Mesenchymal stem cell (in vitro differentiated cells and primary cell): ENCODE data around the gene NRG4. TPM values are rescaled to one million over a fixed set of nuclear protein-coding genes. Genes with fewer than 3 reads are reported as not detected.

Experiments
- DNase-seq: peaks from one replicate; pipeline ENCODE4 v3.0.0-alpha.2; 2013
- H2AFZ ChIP-seq: one replicate; pipeline ENCODE4 v1.6.1; 2013; ENCODE audit warnings: low read depth, mild to moderate bottlenecking, control low read depth, inconsistent platforms, low read length, moderate library complexity
- H2AK5ac ChIP-seq: 2 replicates; pipeline ENCODE4 v1.6.1; 2013; ENCODE audit warnings: low read length, moderate library complexity, mild to moderate bottlenecking, inconsistent platforms; ENCODE audit not compliant: severe bottlenecking
- H2BK120ac ChIP-seq: one replicate; pipeline ENCODE4 v1.6.1; 2013; ENCODE audit warnings: low read depth, mild to moderate bottlenecking, inconsistent platforms, low read length, moderate library complexity
- H2BK12ac ChIP-seq, 2 experiments: one replicate each; pipeline ENCODE4 v1.6.1; 2013; ENCODE audit warnings: inconsistent platforms in 2 of 2, low read length in 2 of 2, mild to moderate bottlenecking in 2 of 2, moderate library complexity in 2 of 2, control low read depth in 1 of 2
- H2BK15ac ChIP-seq: one replicate; pipeline ENCODE4 v1.6.1; 2013; ENCODE audit warnings: mild to moderate bottlenecking, low read depth, inconsistent platforms; ENCODE audit not compliant: poor library complexity, severe bottlenecking
- H2BK5ac ChIP-seq: 2 replicates; pipeline ENCODE4 v1.6.1; 2013; ENCODE audit warnings: low read depth, mild to moderate bottlenecking, low read length, control low read depth, inconsistent platforms; ENCODE audit not compliant: poor library complexity, severe bottlenecking
- H3K14ac ChIP-seq, 2 experiments: one replicate each; pipeline ENCODE4 v1.6.1; 2013; ENCODE audit warnings: inconsistent platforms in 2 of 2, low read length in 2 of 2, control low read depth in 1 of 2, mild to moderate bottlenecking in 1 of 2, moderate library complexity in 1 of 2
- H3K18ac ChIP-seq, 2 experiments: one replicate each; pipeline ENCODE4 v1.6.1; 2013; ENCODE audit warnings: inconsistent platforms in 2 of 2, low read length in 2 of 2, control low read depth in 1 of 2, low read depth in 1 of 2, mild to moderate bottlenecking in 1 of 2
- H3K23ac ChIP-seq, 2 experiments: one replicate each; pipeline ENCODE4 v1.6.1; 2013; ENCODE audit warnings: inconsistent platforms in 2 of 2, low read length in 2 of 2, mild to moderate bottlenecking in 2 of 2, moderate library complexity in 2 of 2, control low read depth in 1 of 2
- H3K27ac ChIP-seq: 2 replicates; pipeline ENCODE4 v1.5.1; 2013; ENCODE audit warnings: mild to moderate bottlenecking, moderate library complexity, low read length, control low read depth, inconsistent platforms; ENCODE audit not compliant: poor library complexity, severe bottlenecking
- H3K27me3 ChIP-seq, 2 experiments: 2 replicates each; pipeline versions ENCODE4 v1.6.1 to v1.7.0; 2013; ENCODE audit warnings: low read length in 2 of 2, mild to moderate bottlenecking in 2 of 2, moderate library complexity in 2 of 2, control low read depth in 1 of 2, inconsistent platforms in 1 of 2; ENCODE audit not compliant: control insufficient read depth in 1 of 2, insufficient read depth in 1 of 2
- H3K36me3 ChIP-seq, 2 experiments: 2 replicates each; pipeline versions ENCODE4 v1.6.1 to v1.7.0; 2013; ENCODE audit warnings: low read length in 2 of 2, control low read depth in 1 of 2, inconsistent platforms in 1 of 2, low read depth in 1 of 2, mild to moderate bottlenecking in 1 of 2; ENCODE audit not compliant: insufficient read depth in 2 of 2, control insufficient read depth in 1 of 2
- H3K4ac ChIP-seq, 2 experiments: one replicate each; pipeline ENCODE4 v1.6.1; 2013; ENCODE audit warnings: inconsistent platforms in 2 of 2, low read length in 2 of 2, mild to moderate bottlenecking in 2 of 2, moderate library complexity in 2 of 2, control low read depth in 1 of 2, low read depth in 1 of 2
- H3K4me1 ChIP-seq: 2 replicates; pipeline ENCODE4 v1.6.1; 2013; ENCODE audit warnings: low read depth, low read length, control low read depth; ENCODE audit not compliant: control insufficient read depth, insufficient read depth
- H3K4me2 ChIP-seq: 2 replicates; pipeline ENCODE4 v1.6.1; 2013; ENCODE audit warnings: low read length, mild to moderate bottlenecking, inconsistent platforms; ENCODE audit not compliant: poor library complexity, severe bottlenecking
- H3K4me3 ChIP-seq, 2 experiments: 2 replicates each; pipeline versions ENCODE4 v1.5.1 to v1.7.0; 2013; ENCODE audit warnings: low read length in 2 of 2, mild to moderate bottlenecking in 2 of 2, control low read depth in 1 of 2, low read depth in 1 of 2; ENCODE audit not compliant: insufficient read depth in 1 of 2
- H3K79me1 ChIP-seq: replicated peaks from 2 replicates; pipeline ENCODE4 v1.6.1; 2013; ENCODE audit warnings: mild to moderate bottlenecking, control low read depth, low read length, inconsistent platforms; ENCODE audit not compliant: poor library complexity, severe bottlenecking
- H3K9ac ChIP-seq: 2 replicates; pipeline ENCODE4 v1.7.0; 2013; ENCODE audit warnings: mild to moderate bottlenecking, low read length, moderate library complexity
- H3K9me3 ChIP-seq: 2 replicates; pipeline ENCODE4 v1.7.0; 2013; ENCODE audit warnings: mild to moderate bottlenecking, low read length; ENCODE audit not compliant: control insufficient read depth
- H4K8ac ChIP-seq: one replicate; pipeline ENCODE4 v1.6.1; 2013; ENCODE audit warnings: inconsistent platforms, mild to moderate bottlenecking, low read length, moderate library complexity
- H4K91ac ChIP-seq: one replicate; pipeline ENCODE4 v1.6.1; 2013; ENCODE audit warnings: mild to moderate bottlenecking, low read length, inconsistent platforms
- WGBS: methylation state at CpG from one replicate; pipeline ENCODE4 v1.1.7; 2013; ENCODE audit warnings: mixed read lengths; 5-methylcytosine and 5-hydroxymethylcytosine counted together
- small RNA-seq: library from polyadenylated mRNA; stranded (forward); fragments of <200 nt; extraction: miRNeasy Mini kit (QIAGEN cat#:217004); gene quantifications from one replicate; pipeline ENCODE3, GENCODE V24; 2013; ENCODE audit warnings: low read depth

Gene NRG4

GRCh38 chr15:75895731-75896130, 116.5 kb downstream of the NRG4 start:
- Histone ChIP-seq H4K8ac (no peak overlapping the region), H3K14ac (no peak overlapping the region), H3K18ac (no peak overlapping the region), H2BK12ac (no peak overlapping the region), H3K9ac (no peak overlapping the region), H3K36me3 (peaks cover 0 to 42% of the 10 kb centered on the region in 2 experiments), H2BK120ac (no peak overlapping the region), H3K23ac (no peak overlapping the region), H2BK5ac (no peak overlapping the region), H3K4me3 (no peak overlapping the region), H3K4ac (no peak overlapping the region), H3K4me1 (peaks cover 2% of the 10 kb centered on the region), H2BK15ac (no peak overlapping the region), H3K4me2 (no peak overlapping the region), H3K9me3 (no peaks in the 10 kb centered on the region), H2AK5ac (no peak overlapping the region), H2AFZ (no peak overlapping the region), H3K79me1 (peaks cover 14% of the 10 kb centered on the region), H3K27ac (no peak overlapping the region), H4K91ac (no peak overlapping the region), H3K27me3 (no peaks in the 10 kb centered on the region)
- DNase-seq = no peak
- WGBS = 95% methylated on average over 2 of the region's 2 CpGs

GRCh38 chr15:75891895-75892294, 120.3 kb downstream of the NRG4 start:
- Histone ChIP-seq H3K27me3 (no peaks in the 10 kb centered on the region), H2BK12ac (no peak overlapping the region), H3K4me1 (peaks cover 2% of the 10 kb centered on the region), H2BK120ac (no peak overlapping the region), H2BK15ac (no peak overlapping the region), H3K9ac (peak overlapping the region; percentile 76), H3K36me3 (peaks cover 0 to 42% of the 10 kb centered on the region in 2 experiments), H2AFZ (no peak overlapping the region), H3K4me2 (no peak overlapping the region), H3K14ac (no peak overlapping the region), H2AK5ac (no peak overlapping the region), H3K4me3 (no peak overlapping the region), H3K9me3 (no peaks in the 10 kb centered on the region), H4K91ac (no peak overlapping the region), H3K18ac (peak overlapping the region in 1 of 2 experiments; percentile 96), H3K27ac (peak overlapping the region; percentile 74), H3K4ac (peak overlapping the region in 1 of 2 experiments; percentile 71), H2BK5ac (no peak overlapping the region), H3K23ac (no peak overlapping the region), H4K8ac (no peak overlapping the region), H3K79me1 (peaks cover 16% of the 10 kb centered on the region)
- DNase-seq = peak; percentile 99

Small RNA genes lying within 50 kb of the gene (small RNA-seq; reads per million reads assigned to genes)
- not detected for gene RN7SL510P
